Nephron (organoid): ENCODE data around the gene NXF2B.

Experiments
- H3K27ac Mint-ChIP-seq, 3 experiments: 2 replicates each; pipeline ENCODE4 v1.8.0; 2020; ENCODE audit warnings: mixed read lengths in 3 of 3, mild to moderate bottlenecking in 2 of 3, moderate library complexity in 1 of 3
- H3K27me3 Mint-ChIP-seq: 2 replicates; pipeline ENCODE4 v1.8.0; 2021; ENCODE audit warnings: low read depth, mild to moderate bottlenecking, moderate library complexity, mixed read lengths
- H3K36me3 Mint-ChIP-seq: 2 replicates; pipeline ENCODE4 v1.8.0; 2020; ENCODE audit warnings: low read depth, mixed read lengths
- H3K4me1 Mint-ChIP-seq: 2 replicates; pipeline ENCODE4 v1.8.0; 2020; ENCODE audit warnings: mixed read lengths
- H3K4me3 Mint-ChIP-seq, 3 experiments: 2 replicates each; pipeline ENCODE4 v1.8.0; 2020; ENCODE audit warnings: mild to moderate bottlenecking in 3 of 3, mixed read lengths in 3 of 3, moderate library complexity in 2 of 3
- H3K9me3 Mint-ChIP-seq: 2 replicates; pipeline ENCODE4 v1.8.0; 2020; ENCODE audit warnings: mixed read lengths
- CTCF ChIP-seq, 3 experiments: fragments of 200-600 bp; sonication (generic); IDR thresholded peaks; one replicate each; pipeline ENCODE4 v1.5.0; 2021; ENCODE audit warnings: antibody characterized with exemption in 3 of 3; ENCODE audit not compliant: unreplicated experiment in 3 of 3

The NXF2B gene

GRCh38 chrX:102338162-102338561 lies 101.6 kb downstream of the NXF2B start:
- no peak overlapping the region for H3K27ac Mint-ChIP-seq
- no peak for TF ChIP-seq CTCF (IDR thresholded peaks at IDR 0.05; ENCODE audit: unreplicated experiment in 3 of 3)
- no peak overlapping the region for H3K4me3 Mint-ChIP-seq
- no peaks in the 10 kb centered on the region for H3K36me3 Mint-ChIP-seq
- no peaks in the 10 kb centered on the region for H3K27me3 Mint-ChIP-seq
- H3K9me3 Mint-ChIP-seq = peaks cover 4% of the 10 kb centered on the region
- H3K4me1 Mint-ChIP-seq = no peaks in the 10 kb centered on the region
